Stimulated activated CD4-positive, alpha-beta T cell treated with anti-CD3 and anti-CD28 coated beads, Interleukin-1b, Interleukin-23, amount 100 ng/mL, for 4 hours (primary cell): ENCODE results near the gene PCED1B.

ENCODE experiments used
- DNase-seq, 2 donors: peaks; one replicate each; pipeline ENCODE4 v3.0.0-alpha.2; 2020; ENCODE audit warnings: low read depth in 2 of 2

Gene PCED1B

DNA sequence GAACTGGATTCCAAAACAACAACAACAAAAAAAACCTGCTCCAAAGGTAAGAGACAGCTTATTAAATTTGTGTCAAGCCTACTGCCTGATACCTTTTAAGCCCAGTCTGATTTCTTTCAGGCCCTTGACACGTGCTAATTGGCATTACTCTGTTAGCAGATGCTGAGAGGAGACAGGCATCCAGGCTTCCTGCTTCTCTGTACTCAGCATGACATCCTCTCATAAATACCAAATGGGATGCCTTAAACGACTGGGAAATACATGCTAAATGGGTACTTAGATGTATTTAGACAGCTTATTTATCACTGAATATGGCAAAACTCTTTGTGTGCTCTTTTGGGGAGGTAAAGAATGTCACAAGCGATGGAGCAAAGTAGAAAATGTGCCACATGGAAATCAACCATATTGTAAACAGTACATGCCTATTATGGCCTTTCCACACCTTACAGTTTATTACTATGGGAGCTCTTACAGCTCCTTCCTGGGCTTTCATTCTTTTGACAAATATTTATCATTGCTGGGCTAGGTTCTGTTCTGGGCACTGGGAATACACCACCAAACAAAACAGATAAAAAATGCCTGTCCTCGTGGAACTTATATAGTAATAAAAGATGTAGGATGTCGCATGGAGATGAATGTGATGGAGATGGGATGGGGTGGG lies 11.5 kb upstream of the PCED1B start:
- DNase-seq = no peak

GRCh38 chr12:47068539-47068938 lies 10.9 kb upstream of the PCED1B start:
- no peak for DNase-seq

DNA sequence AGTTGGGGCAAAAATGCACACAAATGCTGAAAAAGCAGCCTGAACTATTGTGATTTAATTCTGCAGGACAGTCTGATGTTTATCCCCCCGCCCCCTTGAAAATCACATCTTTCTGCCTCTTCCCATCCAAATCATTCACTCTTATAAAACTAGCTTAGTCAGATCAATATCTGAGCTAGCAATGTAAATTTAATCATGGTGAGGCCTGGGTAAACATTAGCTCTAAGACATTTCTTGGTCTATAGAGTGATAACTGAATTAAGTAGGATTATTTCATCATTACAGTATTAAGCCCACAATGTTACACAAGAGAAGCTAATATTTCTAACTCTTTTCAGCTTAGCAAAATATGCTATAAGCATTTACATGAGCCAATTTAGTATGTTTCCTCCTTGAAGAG lies 9.1 kb upstream of the PCED1B start:
- no peak for DNase-seq

- DNase-seq = no peak
Observed at GRCh38 chr12:47071241-47071852, 8.1 kb upstream of the PCED1B start.

DNA sequence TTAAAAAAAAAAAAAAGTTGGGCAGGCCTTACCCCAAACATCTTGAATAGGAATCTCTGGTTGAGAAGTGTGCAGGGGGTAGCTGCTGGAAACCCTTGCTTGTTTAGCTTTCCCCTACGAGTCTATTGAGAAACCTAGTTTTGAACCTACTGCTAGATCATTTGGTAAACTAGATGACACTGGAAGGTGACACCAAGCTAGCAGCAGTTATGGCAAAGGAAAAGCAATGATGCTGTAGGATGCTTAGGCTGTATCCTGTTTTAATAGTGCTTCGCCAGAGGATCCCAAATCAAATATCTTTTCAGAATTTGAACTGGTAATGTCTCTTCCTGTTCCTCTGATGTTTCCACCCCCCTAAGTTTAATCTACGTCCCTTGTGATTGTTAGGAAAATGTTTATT lies 5.5 kb upstream of the PCED1B start:
- no peak for DNase-seq

- no peak for DNase-seq
Observed at GRCh38 chr12:47074757-47075156, 4.7 kb upstream of the PCED1B start.

DNA sequence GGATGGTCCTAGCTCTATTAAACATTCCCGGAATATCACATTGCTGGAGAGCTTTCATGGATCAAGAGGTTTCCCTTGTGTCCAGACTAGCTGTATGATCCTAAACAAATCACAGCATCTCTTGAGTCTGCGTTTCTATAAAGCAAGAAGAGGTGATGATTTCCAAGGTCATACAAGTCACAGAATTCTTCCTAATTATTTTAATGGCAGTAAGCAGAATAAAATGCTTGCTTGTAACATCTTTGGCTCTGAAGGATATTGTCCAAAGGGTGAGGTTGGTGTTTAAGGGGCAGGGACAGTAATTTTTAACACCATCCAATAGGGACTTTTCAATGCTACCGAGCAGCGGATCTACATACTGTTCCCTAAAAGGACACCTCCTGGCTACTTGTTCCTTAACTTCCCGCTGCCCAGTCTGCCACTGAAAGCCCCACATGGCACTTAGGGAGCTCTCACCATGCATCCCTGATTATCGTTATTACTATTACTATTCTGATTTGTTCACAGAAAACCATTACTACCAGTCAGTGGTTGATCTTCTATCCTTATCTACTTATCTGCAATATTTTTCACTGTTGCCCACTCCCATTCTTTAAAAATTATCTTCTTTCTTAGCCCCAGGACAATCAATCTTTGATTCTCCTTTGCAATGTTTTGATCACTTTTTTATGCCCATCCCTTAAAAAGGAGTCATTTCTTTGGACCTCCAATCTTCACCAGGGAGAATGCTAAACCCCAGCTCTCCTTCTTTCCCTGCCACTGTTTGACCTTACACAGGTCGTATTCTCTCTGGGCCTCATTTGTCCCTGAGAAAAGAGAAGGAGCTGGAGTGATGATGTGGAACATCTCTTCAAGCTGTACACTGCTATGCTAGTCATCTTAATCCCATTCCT lies 4.0 kb upstream of the PCED1B start:
- DNase-seq = no peak

DNA sequence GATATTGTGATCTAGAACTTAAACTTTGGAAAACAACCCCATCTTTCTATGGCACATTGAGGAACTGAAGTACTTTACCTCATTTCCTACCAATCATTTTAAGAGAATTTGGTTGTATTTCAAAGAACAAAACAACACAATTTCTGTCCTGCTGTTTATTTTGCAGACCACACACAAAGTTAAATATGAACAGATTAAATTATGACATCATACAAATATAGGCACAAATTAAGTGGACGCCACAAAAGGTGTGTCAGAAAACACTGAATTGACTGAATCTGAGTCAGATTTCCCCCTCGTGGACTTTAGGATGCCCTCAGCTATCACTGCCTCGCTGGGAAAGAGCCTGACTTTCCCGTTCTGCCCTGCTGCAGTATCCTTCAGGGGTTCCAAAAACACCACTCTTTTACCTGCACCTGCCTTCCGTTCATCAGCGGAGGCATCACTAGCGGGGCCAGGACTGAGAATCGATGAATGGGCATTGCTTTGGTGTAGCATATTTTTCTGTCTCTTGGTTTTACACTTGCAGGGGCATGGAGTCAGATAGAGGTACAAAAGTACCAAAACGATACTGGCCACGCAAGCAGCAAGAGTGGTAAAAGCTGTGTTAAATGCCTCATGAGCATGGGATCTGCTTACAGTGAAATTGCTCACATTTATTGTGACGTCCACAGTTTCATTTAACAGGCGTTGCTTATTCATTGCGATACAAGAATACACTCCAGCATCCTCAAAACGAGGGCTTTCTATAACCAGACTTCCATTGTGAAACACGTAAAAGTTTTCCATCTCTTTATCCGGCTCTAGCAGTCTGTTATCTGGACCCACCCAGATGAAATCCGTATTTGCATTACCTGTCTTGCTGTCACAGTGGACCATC lies 2.0 kb upstream of the PCED1B start:
- DNase-seq = no peak

- DNase-seq = no peak
Observed at GRCh38 chr12:47078086-47078395, 1.4 kb upstream of the PCED1B start.

- peak in 1 of 2 donors; percentile 22 for DNase-seq
Observed at GRCh38 chr12:47078733-47079467, 521 bp upstream of the PCED1B start.

DNA sequence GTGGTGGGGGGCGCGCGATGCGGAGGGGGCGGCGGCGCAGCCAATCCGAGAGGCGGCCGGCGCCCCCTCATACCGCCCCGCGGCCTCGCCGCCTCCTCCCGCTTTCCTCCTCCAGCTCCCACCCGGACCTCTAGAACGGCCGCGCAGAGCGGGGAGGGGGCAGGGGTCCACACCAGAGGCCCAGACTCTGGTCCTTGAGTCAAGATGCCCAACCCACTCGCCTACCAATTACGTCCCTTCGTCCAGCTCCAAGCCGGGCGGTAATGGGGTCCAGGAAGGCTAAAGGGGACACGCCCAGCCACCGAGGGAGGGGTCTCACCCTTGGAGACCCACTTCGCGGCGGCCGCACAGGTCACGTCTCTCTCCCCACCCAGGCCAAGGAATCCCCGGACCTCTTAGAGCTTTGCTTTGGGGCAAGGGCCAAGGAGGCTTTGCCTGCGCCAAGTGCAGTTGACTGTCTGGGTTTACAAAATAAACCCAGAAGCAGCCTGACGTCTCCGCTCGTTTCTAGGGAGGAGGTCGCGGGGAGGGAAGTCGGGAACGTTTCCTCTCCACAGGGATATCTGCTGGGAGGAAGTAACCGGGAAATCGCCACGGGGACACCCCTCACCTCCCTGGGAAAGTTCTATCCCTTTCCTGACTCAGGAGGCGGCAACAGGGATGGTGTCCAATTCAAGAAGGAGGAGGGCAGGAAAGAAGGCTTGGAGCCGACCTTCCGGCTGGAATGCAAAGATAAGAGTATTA lies 732 bp downstream of the PCED1B start:
- peak in 1 of 2 donors; percentile 44 for DNase-seq

DNA sequence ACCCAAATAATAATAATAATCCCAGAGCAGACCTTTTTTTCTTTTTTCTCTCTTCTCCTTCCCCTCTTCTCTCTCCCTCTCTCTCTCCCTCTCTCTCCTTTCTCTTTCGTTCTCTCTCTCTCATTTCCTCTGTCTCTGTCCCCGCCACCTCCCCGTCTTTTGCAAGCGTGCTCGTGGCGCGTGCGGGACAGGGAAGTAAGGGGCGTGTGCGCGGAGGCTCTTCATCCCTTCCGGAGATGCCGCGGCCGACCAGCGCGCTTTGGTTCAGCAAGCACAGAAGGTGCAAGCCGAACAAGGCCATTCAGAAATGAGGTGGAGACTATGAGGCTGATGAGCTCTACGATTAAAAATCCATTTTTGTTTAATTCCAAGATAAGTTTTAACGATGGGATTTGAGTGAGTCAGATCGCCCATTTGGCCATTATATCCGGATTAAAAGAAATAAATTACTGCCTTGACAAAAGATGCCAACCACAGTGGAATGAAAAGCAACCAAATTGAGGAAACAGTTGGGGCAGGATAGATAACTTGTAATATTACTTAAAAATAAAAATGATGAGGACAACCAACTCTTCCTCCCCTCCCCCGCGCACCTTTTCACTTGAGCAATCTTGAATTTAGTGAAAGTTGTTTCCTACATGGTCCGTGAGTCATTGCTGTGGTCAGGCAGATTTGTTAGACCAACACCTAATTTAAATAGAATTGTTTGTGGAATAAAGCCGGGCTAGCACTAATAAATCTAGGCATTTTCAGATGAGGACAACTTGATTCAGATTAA lies 1.5 kb downstream of the PCED1B start:
- peak; percentile 40 to 44 for DNase-seq

GRCh38 chr12:47082283-47082682 lies 2.9 kb downstream of the PCED1B start:
- no peak for DNase-seq

DNA sequence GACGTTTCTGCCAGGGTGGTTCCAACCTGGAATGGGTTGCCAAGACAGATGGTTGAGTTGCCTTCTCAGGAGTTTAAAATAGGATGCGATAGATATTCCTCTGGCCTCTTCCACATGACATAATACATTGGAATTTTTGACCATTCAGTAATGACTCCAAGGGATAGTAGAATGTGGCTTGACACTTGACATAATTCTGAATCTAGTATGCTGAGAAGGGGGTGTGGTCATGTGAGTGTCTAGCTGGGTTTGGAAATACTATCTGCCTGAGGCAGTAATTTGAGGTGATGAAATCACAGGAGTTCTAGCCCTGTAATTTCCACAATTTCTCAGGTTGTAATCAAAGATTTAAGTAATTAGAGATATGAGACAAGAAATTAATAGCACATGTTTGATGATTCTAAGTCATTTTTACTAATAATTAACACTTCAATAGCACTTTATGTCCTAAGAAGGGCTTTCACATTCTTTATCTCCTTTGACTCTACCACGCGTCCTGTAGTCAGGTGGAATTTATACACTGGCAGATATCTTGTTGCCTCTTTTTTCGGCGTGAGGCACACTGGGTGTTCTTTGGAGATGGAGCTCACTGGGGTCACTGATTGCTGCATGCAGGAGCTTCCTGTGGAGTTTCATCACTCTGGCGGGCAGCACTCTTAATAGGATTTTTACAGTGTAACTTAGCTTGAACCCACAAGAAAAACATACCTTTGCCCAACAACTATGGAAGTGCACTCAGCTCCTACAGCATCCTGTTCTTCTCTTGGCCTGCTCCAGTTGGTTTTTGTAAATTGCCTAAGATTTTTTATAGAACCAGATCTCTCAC lies 3.6 kb downstream of the PCED1B start:
- DNase-seq = no peak

DNA sequence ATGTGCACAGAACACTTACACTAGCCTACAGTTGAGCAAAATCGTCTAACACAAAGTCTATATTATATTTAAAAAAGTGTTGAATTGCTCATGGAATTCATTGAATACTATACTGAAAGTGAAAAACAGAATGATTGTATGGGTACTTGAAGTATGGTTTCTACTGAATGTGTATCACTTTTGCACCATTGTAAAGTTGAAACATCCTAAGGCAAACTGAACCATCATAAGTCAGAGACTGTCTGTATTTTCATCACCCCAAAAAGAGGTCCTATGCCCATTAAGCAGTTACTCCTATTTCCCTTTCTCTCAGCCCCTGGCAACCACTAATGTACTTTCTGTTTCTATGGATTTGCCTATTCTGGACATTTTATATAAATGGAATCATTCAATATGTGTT lies 4.8 kb downstream of the PCED1B start:
- no peak for DNase-seq

- no peak for DNase-seq
Observed at GRCh38 chr12:47085815-47086252, 6.4 kb downstream of the PCED1B start.

DNA sequence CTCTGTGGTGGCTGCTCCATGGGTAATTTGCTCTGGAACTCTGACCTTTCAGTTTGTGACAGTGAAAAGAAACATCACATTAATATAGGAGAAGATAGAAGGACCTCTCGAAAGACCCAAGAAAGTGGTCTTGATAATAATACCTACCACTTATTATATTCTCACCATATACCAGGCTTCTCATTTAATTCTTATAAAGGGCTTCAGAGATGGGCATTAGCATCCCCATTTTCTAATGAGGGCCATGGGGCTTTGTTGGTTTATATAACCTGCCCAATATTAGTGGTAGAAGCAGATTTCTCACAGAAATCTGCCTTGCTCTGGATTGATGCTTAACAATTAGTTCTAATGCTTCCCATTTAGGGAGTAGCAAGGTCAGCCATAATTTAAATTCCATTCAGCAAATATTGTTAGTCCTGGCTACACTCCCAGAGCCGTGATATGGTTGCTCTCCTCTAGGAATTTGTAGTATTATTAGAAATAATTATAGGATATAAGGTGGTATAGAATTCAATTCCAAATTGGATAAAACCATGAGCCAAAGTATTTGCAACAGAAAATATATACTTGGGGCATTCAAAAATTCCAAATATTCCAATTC lies 7.8 kb downstream of the PCED1B start:
- DNase-seq = no peak
